Sciatic nerve (tissue), 2 donors: ENCODE data around the gene ZC2HC1C. TPM values are rescaled to one million over a fixed set of nuclear protein-coding genes. Genes with fewer than 3 reads are reported as not detected.

Experiments
- ATAC-seq: fragments of 200-7000 bp; cut with Tn5 transposase; one replicate; pipeline ENCODE4 v1.9.1; 2020; ENCODE audit warnings: mild to moderate bottlenecking, moderate library complexity
- DNase-seq: peaks from one replicate; pipeline ENCODE4 v3.0.0-alpha.2; 2020; ENCODE audit warnings: low spot score
- intact Hi-C: fragments of 100-400 bp; cut with DNase I; formaldehyde crosslinking; loops from one replicate; pipeline ENCODE4 v1.14.2; 2022
- total RNA-seq: library from RNA; stranded (reverse); fragmentation: NEBNext Ultra II Directional; extraction: Animal tissue kit (Norgen Biotek cat#: 25700); gene quantifications from one replicate; pipeline ENCODE4 v1.2.1, GENCODE V29; 2021
- donor health status: DM: no; HTN: no; CAD: no.
- donor health status: DM: no; HTN: no; CAD: no.

ZC2HC1C gene
- total RNA-seq, result 2.5 TPM

GRCh38 chr14:75069121-75069810 is at the start of gene ZC2HC1C:
TSS of gene ZC2HC1C (plus strand) at chr14:75069641. CDS start at chr14:75070574, 933 bp downstream.
- intact Hi-C loops, result no loop called here
- DNase-seq (peak; percentile 98), ATAC-seq (peak; percentile 98)

GRCh38 chr14:75022655-75023054 is 46.8 kb upstream of the ZC2HC1C start:
- intact Hi-C loops, result no loop called here
- DNase-seq, result no peak
- no peak for ATAC-seq

GRCh38 chr14:75023108-75023507 is 46.3 kb upstream of the ZC2HC1C start:
- DNase-seq (no peak), ATAC-seq (no peak)
- intact Hi-C loops, result no loop called here

GRCh38 chr14:75025082-75025481 is 44.4 kb upstream of the ZC2HC1C start:
- intact Hi-C loops, result no loop called here
- DNase-seq (no peak), ATAC-seq (no peak)

- intact Hi-C loops, result no loop called here
- DNase-seq (no peak), ATAC-seq (no peak)
These were observed 43.6 kb upstream of the ZC2HC1C start for GRCh38 chr14:75025876-75026275.

GRCh38 chr14:75030147-75030546 is 39.3 kb upstream of the ZC2HC1C start:
- no peak for DNase-seq
- no peak for ATAC-seq
- intact Hi-C loops, result no loop called here

GRCh38 chr14:75032939-75033338 is 36.5 kb upstream of the ZC2HC1C start:
- no peak for ATAC-seq
- DNase-seq, result no peak
- intact Hi-C loops, result no loop called here

- intact Hi-C loops, result no loop called here
- no peak for ATAC-seq
- DNase-seq, result no peak
These were observed 28.9 kb upstream of the ZC2HC1C start for GRCh38 chr14:75040507-75040906.

- no peak for DNase-seq
- intact Hi-C loops, result no loop called here
- ATAC-seq, result no peak
These were observed 28.5 kb upstream of the ZC2HC1C start for GRCh38 chr14:75040959-75041358.

GRCh38 chr14:75041613-75042012 is 27.8 kb upstream of the ZC2HC1C start:
- no peak for ATAC-seq
- intact Hi-C loops, result no loop called here

GRCh38 chr14:75042035-75042434 is 27.4 kb upstream of the ZC2HC1C start:
- DNase-seq, result no peak
- no peak for ATAC-seq
- intact Hi-C loops, result no loop called here

More at GRCh38 chr14:75041613-75042012, 27.8 kb upstream of the ZC2HC1C start:
- no peak for DNase-seq

- ATAC-seq, result no peak
- intact Hi-C loops, result no loop called here
- DNase-seq, result no peak
These were observed 25.1 kb upstream of the ZC2HC1C start for GRCh38 chr14:75044322-75044721.

GRCh38 chr14:75044752-75045151 is 24.7 kb upstream of the ZC2HC1C start:
- no peak for ATAC-seq
- intact Hi-C loops, result no loop called here

GRCh38 chr14:75046275-75046674 is 23.2 kb upstream of the ZC2HC1C start:
- ATAC-seq (no peak), DNase-seq (no peak)
- intact Hi-C loops, result no loop called here

More at GRCh38 chr14:75044752-75045151, 24.7 kb upstream of the ZC2HC1C start:
- no peak for DNase-seq

GRCh38 chr14:75046899-75047298 is 22.5 kb upstream of the ZC2HC1C start:
- ATAC-seq (no peak), DNase-seq (no peak)
- intact Hi-C loops, result no loop called here

- DNase-seq (no peak), ATAC-seq (no peak)
- intact Hi-C loops, result no loop called here
These were observed 21.9 kb upstream of the ZC2HC1C start for GRCh38 chr14:75047506-75047905.

GRCh38 chr14:75048101-75048500 is 21.3 kb upstream of the ZC2HC1C start:
- ATAC-seq (no peak), DNase-seq (no peak)
- intact Hi-C loops, result no loop called here

GRCh38 chr14:75049136-75049535 is 20.3 kb upstream of the ZC2HC1C start:
- peak; percentile 77 for ATAC-seq
- intact Hi-C loops, result no loop called here

GRCh38 chr14:75049731-75050201 is 19.7 kb upstream of the ZC2HC1C start:
- DNase-seq, result no peak
- intact Hi-C loops, result no loop called here
- ATAC-seq, result peak; percentile 76

More at GRCh38 chr14:75049136-75049535, 20.3 kb upstream of the ZC2HC1C start:
- DNase-seq, result no peak

GRCh38 chr14:75050852-75051555 is 18.4 kb upstream of the ZC2HC1C start, which contains the start of gene MLH3:
TSS of gene MLH3 (minus strand) at chr14:75051467. CDS start at chr14:75049655, 1,812 bp downstream.
- intact Hi-C loops, result no loop called here
- ATAC-seq, result peak; percentile 84
- DNase-seq, result peak; percentile 91
